GM18909 (cell line): Measurements from ENCODE around the gene STRIP1.

Experiments
- ATAC-seq: cut with Tn5 transposase; IDR thresholded peaks from one replicate; pipeline ENCODE4 v1.9.1; 2021; ENCODE audit warnings: mild to moderate bottlenecking; ENCODE audit not compliant: unreplicated experiment, poor library complexity

Gene STRIP1

GRCh38 chr1:110034451-110035235, at the start of gene STRIP1:
TSS of gene STRIP1 (plus strand) at chr1:110034624. CDS start at chr1:110034638, 14 bp downstream.
- ATAC-seq: peak; percentile 91

GRCh38 chr1:109985247-109986053, 49.0 kb upstream of the STRIP1 start:
- ATAC-seq: no peak

GRCh38 chr1:109986054-109986444, 48.4 kb upstream of the STRIP1 start:
- no peak for ATAC-seq

- ATAC-seq: no peak
Measured at GRCh38 chr1:109988349-109988914, 46.0 kb upstream of the STRIP1 start.

GRCh38 chr1:109989506-109990301, 44.7 kb upstream of the STRIP1 start:
- no peak for ATAC-seq

- ATAC-seq: no peak
Measured at GRCh38 chr1:109990302-109990653, 44.1 kb upstream of the STRIP1 start.

GRCh38 chr1:109991400-109991925, 43.0 kb upstream of the STRIP1 start:
- ATAC-seq: no peak

- ATAC-seq: no peak
Measured at GRCh38 chr1:109993885-109994284, 40.5 kb upstream of the STRIP1 start.

GRCh38 chr1:109994654-109995053, 39.8 kb upstream of the STRIP1 start:
- no peak for ATAC-seq

- no peak for ATAC-seq
Measured at GRCh38 chr1:109995536-109995935, 38.9 kb upstream of the STRIP1 start.

GRCh38 chr1:109996476-109996875, 37.9 kb upstream of the STRIP1 start:
- no peak for ATAC-seq

- no peak for ATAC-seq
Measured at GRCh38 chr1:109997204-109997866, 37.1 kb upstream of the STRIP1 start.

GRCh38 chr1:109997867-109998229, 36.6 kb upstream of the STRIP1 start:
- no peak for ATAC-seq

GRCh38 chr1:110002695-110003094, 31.7 kb upstream of the STRIP1 start:
- no peak for ATAC-seq

GRCh38 chr1:110003747-110004428, 30.5 kb upstream of the STRIP1 start:
- ATAC-seq: peak; percentile 70

GRCh38 chr1:110004583-110004982, 29.8 kb upstream of the STRIP1 start:
- no peak for ATAC-seq

- no peak for ATAC-seq
Measured at GRCh38 chr1:110005971-110006370, 28.5 kb upstream of the STRIP1 start.

GRCh38 chr1:110006516-110006915, 27.9 kb upstream of the STRIP1 start:
- no peak for ATAC-seq
